Vagina (tissue), 2 donors: Measurements from ENCODE around the gene RIOX2.

ENCODE experiments used
- POLR2A ChIP-seq, 2 donors: fragments of 450-650 bp; IDR thresholded peaks; one replicate each; pipeline ENCODE4 v1.6.1; 2017; ENCODE audit warnings: antibody characterized with exemption in 2 of 2, mild to moderate bottlenecking in 2 of 2, moderate library complexity in 2 of 2
- POLR2AphosphoS5 ChIP-seq, 2 donors: sonication (generic); formaldehyde crosslinking; IDR thresholded peaks; one replicate each; pipeline ENCODE4 v1.9.0; 2017; ENCODE audit warnings: antibody characterized with exemption in 2 of 2, mild to moderate bottlenecking in 2 of 2, low read depth in 1 of 2; ENCODE audit not compliant: insufficient read depth in 1 of 2
- TF ChIP-seq, protein P1 (sequence below), 3 experiments: fragments of 450-650 bp in 2 of 3; fragments of 200-600 bp in 1 of 3; sonication (generic) in 1 of 3; IDR thresholded peaks; one replicate each; pipeline ENCODE4 v1.5.1; 2017 to 2019; ENCODE audit warnings: antibody characterized with exemption in 3 of 3, mild to moderate bottlenecking in 2 of 3, moderate library complexity in 2 of 3

DNA sequence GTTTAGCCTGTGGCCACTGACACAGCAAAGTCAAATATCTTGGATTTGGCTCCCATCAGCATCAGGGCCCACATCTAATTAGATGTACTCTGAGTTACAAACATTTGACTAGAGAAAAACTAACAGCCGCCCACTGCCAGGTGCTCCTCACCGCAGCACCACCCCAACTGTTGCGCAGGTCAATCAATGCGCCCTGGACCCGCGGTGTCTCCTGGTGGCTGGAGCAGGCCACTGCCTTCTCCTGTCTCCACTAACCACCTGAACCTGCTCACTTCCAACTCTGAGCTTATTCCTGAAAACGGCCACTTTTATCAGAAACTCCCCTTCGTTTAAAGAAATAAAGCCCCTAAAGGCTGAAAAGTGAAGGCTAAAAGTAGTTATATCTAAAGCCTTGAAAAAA is 4.3 kb downstream of the RIOX2 start:
- TF ChIP-seq, protein P1, sequence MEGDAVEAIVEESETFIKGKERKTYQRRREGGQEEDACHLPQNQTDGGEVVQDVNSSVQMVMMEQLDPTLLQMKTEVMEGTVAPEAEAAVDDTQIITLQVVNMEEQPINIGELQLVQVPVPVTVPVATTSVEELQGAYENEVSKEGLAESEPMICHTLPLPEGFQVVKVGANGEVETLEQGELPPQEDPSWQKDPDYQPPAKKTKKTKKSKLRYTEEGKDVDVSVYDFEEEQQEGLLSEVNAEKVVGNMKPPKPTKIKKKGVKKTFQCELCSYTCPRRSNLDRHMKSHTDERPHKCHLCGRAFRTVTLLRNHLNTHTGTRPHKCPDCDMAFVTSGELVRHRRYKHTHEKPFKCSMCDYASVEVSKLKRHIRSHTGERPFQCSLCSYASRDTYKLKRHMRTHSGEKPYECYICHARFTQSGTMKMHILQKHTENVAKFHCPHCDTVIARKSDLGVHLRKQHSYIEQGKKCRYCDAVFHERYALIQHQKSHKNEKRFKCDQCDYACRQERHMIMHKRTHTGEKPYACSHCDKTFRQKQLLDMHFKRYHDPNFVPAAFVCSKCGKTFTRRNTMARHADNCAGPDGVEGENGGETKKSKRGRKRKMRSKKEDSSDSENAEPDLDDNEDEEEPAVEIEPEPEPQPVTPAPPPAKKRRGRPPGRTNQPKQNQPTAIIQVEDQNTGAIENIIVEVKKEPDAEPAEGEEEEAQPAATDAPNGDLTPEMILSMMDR (IDR thresholded peaks at IDR 0.05), result no peak
- no peak for TF ChIP-seq POLR2A (IDR thresholded peaks at IDR 0.05)
- no peak for TF ChIP-seq POLR2AphosphoS5 (IDR thresholded peaks at IDR 0.05; ENCODE audit: insufficient read depth in 1 of 2, low read depth in 1 of 2)
